PFSK-1 (cell line): Measurements from ENCODE around the gene LRRC71.

Source experiments
- FOXP2 ChIP-seq: optimal IDR thresholded peaks from 2 replicates; pipeline ENCODE3; 2011; ENCODE audit warnings: borderline replicate concordance, control low read depth, inconsistent platforms; ENCODE audit not compliant: insufficient read depth; ENCODE audit errors: extremely low read length, extremely low read depth
- POLR2AphosphoS5 ChIP-seq: IDR thresholded peaks from 2 replicates; pipeline ENCODE4 v1.6.1; 2012; ENCODE audit warnings: low read depth, mild to moderate bottlenecking, control low read depth, low read length, moderate library complexity
- SIN3A ChIP-seq: IDR thresholded peaks from 2 replicates; pipeline ENCODE4 v1.6.1; 2012; ENCODE audit warnings: mild to moderate bottlenecking, low read length, moderate library complexity, borderline replicate concordance; ENCODE audit not compliant: insufficient read depth
- TAF1 ChIP-seq: IDR thresholded peaks from 2 replicates; pipeline ENCODE4 v1.6.1; 2012; ENCODE audit warnings: low read length, control low read depth, borderline replicate concordance; ENCODE audit not compliant: insufficient read depth
- TF ChIP-seq, protein P1 (sequence below), 2 experiments: IDR thresholded peaks; 2 replicates each; pipeline versions ENCODE4 v1.6.1 to v1.8.0; 2011 to 2012; ENCODE audit warnings: low read depth in 2 of 2, low read length in 2 of 2, control low read depth in 1 of 2, inconsistent platforms in 1 of 2, mild to moderate bottlenecking in 1 of 2, moderate library complexity in 1 of 2; ENCODE audit not compliant: insufficient read depth in 1 of 2

DNA sequence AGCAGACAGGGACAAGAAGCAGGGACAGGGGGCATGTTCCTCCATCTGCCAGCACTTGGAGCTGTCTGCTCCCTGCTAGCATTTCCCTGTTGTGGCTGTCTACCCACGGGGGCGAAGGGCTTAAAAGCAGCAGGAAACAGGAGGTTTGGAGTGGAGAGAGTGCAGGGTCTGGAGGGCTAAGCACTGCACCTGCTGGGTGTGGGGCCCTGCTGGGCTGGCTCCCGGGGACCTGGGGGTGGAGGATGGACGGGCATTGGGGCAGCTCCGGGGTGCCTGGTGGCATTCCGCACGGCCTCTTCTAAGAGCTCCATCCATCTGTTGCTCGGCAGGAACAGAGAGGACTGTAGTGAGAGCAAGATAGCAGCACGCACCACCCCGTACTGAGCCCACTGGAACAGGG, 21.2 kb downstream of the LRRC71 start:
- TF ChIP-seq, protein P1, sequence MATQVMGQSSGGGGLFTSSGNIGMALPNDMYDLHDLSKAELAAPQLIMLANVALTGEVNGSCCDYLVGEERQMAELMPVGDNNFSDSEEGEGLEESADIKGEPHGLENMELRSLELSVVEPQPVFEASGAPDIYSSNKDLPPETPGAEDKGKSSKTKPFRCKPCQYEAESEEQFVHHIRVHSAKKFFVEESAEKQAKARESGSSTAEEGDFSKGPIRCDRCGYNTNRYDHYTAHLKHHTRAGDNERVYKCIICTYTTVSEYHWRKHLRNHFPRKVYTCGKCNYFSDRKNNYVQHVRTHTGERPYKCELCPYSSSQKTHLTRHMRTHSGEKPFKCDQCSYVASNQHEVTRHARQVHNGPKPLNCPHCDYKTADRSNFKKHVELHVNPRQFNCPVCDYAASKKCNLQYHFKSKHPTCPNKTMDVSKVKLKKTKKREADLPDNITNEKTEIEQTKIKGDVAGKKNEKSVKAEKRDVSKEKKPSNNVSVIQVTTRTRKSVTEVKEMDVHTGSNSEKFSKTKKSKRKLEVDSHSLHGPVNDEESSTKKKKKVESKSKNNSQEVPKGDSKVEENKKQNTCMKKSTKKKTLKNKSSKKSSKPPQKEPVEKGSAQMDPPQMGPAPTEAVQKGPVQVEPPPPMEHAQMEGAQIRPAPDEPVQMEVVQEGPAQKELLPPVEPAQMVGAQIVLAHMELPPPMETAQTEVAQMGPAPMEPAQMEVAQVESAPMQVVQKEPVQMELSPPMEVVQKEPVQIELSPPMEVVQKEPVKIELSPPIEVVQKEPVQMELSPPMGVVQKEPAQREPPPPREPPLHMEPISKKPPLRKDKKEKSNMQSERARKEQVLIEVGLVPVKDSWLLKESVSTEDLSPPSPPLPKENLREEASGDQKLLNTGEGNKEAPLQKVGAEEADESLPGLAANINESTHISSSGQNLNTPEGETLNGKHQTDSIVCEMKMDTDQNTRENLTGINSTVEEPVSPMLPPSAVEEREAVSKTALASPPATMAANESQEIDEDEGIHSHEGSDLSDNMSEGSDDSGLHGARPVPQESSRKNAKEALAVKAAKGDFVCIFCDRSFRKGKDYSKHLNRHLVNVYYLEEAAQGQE (IDR thresholded peaks at IDR 0.05; ENCODE audit: insufficient read depth in 1 of 2, low read depth in 2 of 2, low read length in 2 of 2), result no peak
- TF ChIP-seq TAF1, result no peak
- TF ChIP-seq SIN3A, result no peak
- TF ChIP-seq POLR2AphosphoS5, result no peak
- no peak for TF ChIP-seq FOXP2
